ENCODE measurements around the gene CHID1. TPM values are rescaled to one million over a fixed set of nuclear protein-coding genes. Genes with fewer than 3 reads are reported as not detected.
A peak's percentile ranks its signal among the peaks of the same experiment; 100 is the strongest.

Gene CHID1
- total and polyA plus RNA-seq, 2 of the 8 experiments (the other 6 are each of a cell fraction or from before 2014, with no cell fraction given): 81.2 to 88.5 TPM

DNA sequence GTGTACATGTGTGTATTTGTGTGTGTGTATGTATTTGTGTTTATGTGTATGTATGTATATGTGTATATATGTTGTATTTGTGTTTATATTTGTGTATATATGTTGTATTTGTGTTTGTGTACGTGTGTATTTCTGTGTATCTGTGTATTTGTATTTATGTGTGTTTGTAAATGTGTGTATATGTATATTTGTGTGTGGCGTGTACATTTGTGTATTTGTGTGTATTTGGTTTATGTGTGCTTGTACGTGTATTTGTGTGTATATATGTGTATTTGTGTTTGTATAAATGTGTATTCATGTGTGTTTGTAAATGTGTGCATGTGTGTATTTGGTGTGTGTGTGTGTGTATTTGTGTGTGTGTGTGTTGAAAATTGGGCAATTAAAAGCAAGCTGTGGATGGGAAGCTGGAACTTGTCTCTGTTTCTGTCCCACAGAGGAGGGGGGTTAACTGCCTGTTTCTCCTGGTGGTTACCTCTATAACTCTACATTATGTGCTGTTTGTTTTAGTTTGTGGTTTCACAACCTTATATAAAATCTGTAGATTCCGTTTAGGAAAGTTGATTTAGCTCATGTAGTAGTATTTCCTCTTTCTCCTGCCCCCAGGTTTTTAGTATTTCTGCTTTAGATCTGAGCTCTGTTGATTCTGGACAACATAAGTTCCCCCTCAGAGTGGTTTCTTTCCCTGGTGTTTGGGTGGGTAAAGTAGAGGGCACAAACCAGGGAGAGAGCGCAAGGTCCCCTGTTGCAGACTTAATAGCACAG is 44.0 kb upstream of the CHID1 start:
- Histone ChIP-seq H4K8ac (ENCODE audit: extremely low read depth, insufficient read depth, low read length) (peak overlapping the region; percentile 60; the same call in 1 of the 2 replicates), H2BK5ac (ENCODE audit: low read depth, low read length) (0 out of 2 replicates have a peak overlapping the region, but pooled peaks have one; percentile 5), H3K56ac (replicated peaks; ENCODE audit: insufficient read length, low read depth, low read length) (peak overlapping the region; percentile 89), H4K20me1 (replicated peaks in 1 of 2; ENCODE audit: control insufficient read depth in 1 of 2, insufficient read depth in 2 of 2, low read length in 2 of 2) (peaks cover 5 to 26% of the 10 kb centered on the region in 2 experiments), H3K4me1 (replicated peaks in 1 of 4; ENCODE audit: control insufficient read depth in 3 of 4, insufficient read depth in 4 of 4, low read length in 3 of 4) (peaks cover 0 to 23% (median 8%) of the 10 kb centered on the region in 4 experiments; a peak in 5 of 7 replicates), H2BK20ac (ENCODE audit: low read length) (no peak overlapping the region), H2AK5ac (ENCODE audit: low read depth, low read length) (no peak overlapping the region; the same call in 1 of the 2 replicates), H2BK12ac (ENCODE audit: low read depth, low read length) (no peak overlapping the region; the same call in 1 of the 2 replicates), H3K36me3 (ENCODE audit: control insufficient read depth in 2 of 4, insufficient read depth in 4 of 4, low read length in 3 of 4) (peaks cover 0 to 1% (median under 1%) of the 10 kb centered on the region in 4 experiments; a peak in 2 of 8 replicates), H3K14ac (ENCODE audit: insufficient read length) (no peak overlapping the region), H3K4me3 (ENCODE audit: extremely low read depth in 1 of 4, insufficient read depth in 2 of 4, low read depth in 3 of 4, low read length in 4 of 4) (no peak overlapping the region), H3K4ac (replicated peaks; ENCODE audit: insufficient read length, low read depth, low read length) (no peak overlapping the region), H3K79me2 (ENCODE audit: control insufficient read depth in 1 of 2, insufficient read depth in 2 of 2, low read length in 2 of 2) (peaks cover 2 to 61% of the 10 kb centered on the region in 2 experiments; a peak in 3 of 4 replicates), H3K23me2 (ENCODE audit: low read depth, low read length) (peaks cover 2% of the 10 kb centered on the region; the same call in 1 of the 2 replicates), H2BK120ac (replicated peaks; ENCODE audit: low read depth, low read length) (no peak overlapping the region), H2BK15ac (ENCODE audit: low read length) (no peak overlapping the region), H3K18ac (ENCODE audit: extremely low read depth, low read length) (no peak overlapping the region), H4K91ac (replicated peaks; ENCODE audit: insufficient read length, low read length) (peak overlapping the region; percentile 34), H3K9ac (replicated peaks in 1 of 4; ENCODE audit: extremely low read depth in 1 of 4, low read depth in 3 of 4, low read length in 3 of 4) (0 out of 7 replicates have a peak overlapping the region, but pooled peaks of 1 of the 4 experiments have one; percentile 37), H3K9me3 (ENCODE audit: insufficient read depth in 2 of 2, low read depth in 1 of 2, low read length in 1 of 2) (no peaks in the 10 kb centered on the region), H4K5ac (ENCODE audit: insufficient read length, low read depth, low read length) (no peak overlapping the region), H3K23ac (ENCODE audit: insufficient read length) (no peak overlapping the region), H3K27me3 (replicated peaks in 1 of 4; ENCODE audit: control insufficient read depth in 3 of 4, extremely low read depth in 1 of 4, insufficient read depth in 3 of 4, low read length in 3 of 4) (no peaks in the 10 kb centered on the region), H3K27ac (ENCODE audit: low read depth, low read length) (no peak overlapping the region), H3K4me2 (ENCODE audit: insufficient read depth in 1 of 2, low read depth in 2 of 2, low read length in 2 of 2) (no peak overlapping the region), H2AFZ (ENCODE audit: low read length) (no peak overlapping the region), H3K79me1 (ENCODE audit: low read depth, low read length) (peaks cover 23% of the 10 kb centered on the region)
- TF ChIP-seq BACH1 (IDR thresholded peaks at IDR 0.05; ENCODE audit: low read length) (no peak), HDAC6 (IDR thresholded peaks at IDR 0.05; ENCODE audit: low read depth, low read length) (no peak), RFX5 (IDR thresholded peaks at IDR 0.05; ENCODE audit: borderline replicate concordance, low read depth, low read length) (no peak)
- WGBS, 2 experiments (ENCODE audit: extremely low coverage in 1 of 2, insufficient coverage in 1 of 2, insufficient read length in 1 of 2, insufficient replicate concordance in 2 of 2, low coverage in 1 of 2, low lambda C conversion rate in 2 of 2, missing lambda C conversion rate in 1 of 2): 87 to 100% methylated on average over 3 to 5 of the region's 5 CpGs
- DNase-seq (ENCODE audit: low read depth in 1 of 2, low spot score in 2 of 2) (no peak), FAIRE-seq (no peak)
- ChIA-PET POLR2A (ENCODE audit: partially characterized antibody) (interaction anchor here (1.2 to 6.2 kb wide), 6 partner anchors 8 to 63 kb away, joined by 3 to 45 read pairs (median 4); no protein-coding TSS in a partner anchor), CTCF (ENCODE audit: partially characterized antibody) (interaction anchor here (0.6 to 2.2 kb wide), 9 partner anchors 9 to 97 kb away, joined by 3 to 23 read pairs (median 3); partner anchors contain the start of gene AP2A2)
